Astrocyte (in vitro differentiated cells and primary cell): Measurements from ENCODE around the gene LMO7.

Source experiments
- EZH2 ChIP-seq: IDR thresholded peaks from 2 replicates; pipeline ENCODE4 v1.6.1; 2012; ENCODE audit warnings: mild to moderate bottlenecking, low read length, inconsistent platforms; ENCODE audit not compliant: insufficient read depth
- TF ChIP-seq, protein P1 (sequence below): IDR thresholded peaks from 2 replicates; pipeline ENCODE4 v1.5.1; 2011; ENCODE audit warnings: low read depth, mild to moderate bottlenecking, inconsistent platforms, low read length, moderate library complexity; ENCODE audit not compliant: insufficient read depth

DNA sequence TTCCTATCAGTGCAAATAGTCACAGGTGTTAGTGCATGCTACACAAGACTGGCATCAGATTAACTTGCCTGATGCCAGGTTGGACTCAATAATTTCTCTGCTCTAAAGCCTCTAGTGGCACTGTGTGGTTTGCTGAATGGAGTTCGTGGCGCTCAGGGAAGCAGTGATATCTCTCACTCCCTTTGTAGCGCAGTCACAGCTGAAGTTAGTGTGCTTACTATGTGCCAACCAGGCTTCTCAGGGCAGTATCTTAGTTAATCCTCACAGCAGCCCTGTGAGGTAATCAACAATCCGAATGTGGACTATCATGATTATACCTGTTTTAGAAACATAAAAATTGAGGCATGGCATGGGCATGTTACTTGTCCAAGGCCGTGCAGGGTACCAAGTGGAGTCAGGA lies 190.3 kb downstream of the LMO7 start:
- TF ChIP-seq, protein P1, sequence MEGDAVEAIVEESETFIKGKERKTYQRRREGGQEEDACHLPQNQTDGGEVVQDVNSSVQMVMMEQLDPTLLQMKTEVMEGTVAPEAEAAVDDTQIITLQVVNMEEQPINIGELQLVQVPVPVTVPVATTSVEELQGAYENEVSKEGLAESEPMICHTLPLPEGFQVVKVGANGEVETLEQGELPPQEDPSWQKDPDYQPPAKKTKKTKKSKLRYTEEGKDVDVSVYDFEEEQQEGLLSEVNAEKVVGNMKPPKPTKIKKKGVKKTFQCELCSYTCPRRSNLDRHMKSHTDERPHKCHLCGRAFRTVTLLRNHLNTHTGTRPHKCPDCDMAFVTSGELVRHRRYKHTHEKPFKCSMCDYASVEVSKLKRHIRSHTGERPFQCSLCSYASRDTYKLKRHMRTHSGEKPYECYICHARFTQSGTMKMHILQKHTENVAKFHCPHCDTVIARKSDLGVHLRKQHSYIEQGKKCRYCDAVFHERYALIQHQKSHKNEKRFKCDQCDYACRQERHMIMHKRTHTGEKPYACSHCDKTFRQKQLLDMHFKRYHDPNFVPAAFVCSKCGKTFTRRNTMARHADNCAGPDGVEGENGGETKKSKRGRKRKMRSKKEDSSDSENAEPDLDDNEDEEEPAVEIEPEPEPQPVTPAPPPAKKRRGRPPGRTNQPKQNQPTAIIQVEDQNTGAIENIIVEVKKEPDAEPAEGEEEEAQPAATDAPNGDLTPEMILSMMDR, result no peak
- no peak for TF ChIP-seq EZH2
